Medulla oblongata (tissue), 1 donor: ENCODE results near the gene DMRTA2.
"Not testable (repeated sequence)": the region's sequence is repeated elsewhere in the genome, so short reads cannot be mapped to it uniquely, and the experiment has no call there.

ENCODE experiments used
- DNase-seq: peaks from one replicate; pipeline ENCODE4 v3.0.0-alpha.2; 2015; ENCODE audit errors: extremely low spot score

DMRTA2 gene

DNA sequence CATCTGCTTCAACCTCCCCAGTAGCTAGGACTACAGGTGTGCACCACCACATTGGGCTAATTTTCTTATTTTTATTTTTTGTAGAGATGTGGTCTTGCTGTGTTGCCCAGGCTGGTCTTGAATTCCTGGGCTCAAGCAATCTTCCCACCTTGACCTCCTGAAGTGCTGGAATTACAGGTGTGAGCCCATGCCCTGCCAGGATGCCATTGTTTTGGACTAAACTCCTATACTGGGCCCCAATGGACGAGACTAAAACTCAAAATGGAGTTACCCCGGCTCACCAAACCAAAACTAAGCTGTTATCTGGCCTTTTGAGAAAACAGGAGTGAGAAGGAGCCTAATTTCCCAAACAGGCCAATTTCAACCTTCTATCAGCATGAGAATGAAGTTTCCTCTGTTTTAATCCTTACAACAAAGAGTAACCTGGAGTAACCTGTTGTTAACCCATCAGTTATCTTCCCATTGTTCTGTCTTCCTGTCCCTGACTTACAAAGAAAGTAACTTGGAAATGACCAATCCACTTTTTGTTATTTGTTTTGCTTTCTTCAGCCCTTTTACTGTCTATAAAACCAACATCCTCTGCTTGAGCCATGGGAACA, 29.6 kb downstream of the DMRTA2 start:
- no peak for DNase-seq

DNA sequence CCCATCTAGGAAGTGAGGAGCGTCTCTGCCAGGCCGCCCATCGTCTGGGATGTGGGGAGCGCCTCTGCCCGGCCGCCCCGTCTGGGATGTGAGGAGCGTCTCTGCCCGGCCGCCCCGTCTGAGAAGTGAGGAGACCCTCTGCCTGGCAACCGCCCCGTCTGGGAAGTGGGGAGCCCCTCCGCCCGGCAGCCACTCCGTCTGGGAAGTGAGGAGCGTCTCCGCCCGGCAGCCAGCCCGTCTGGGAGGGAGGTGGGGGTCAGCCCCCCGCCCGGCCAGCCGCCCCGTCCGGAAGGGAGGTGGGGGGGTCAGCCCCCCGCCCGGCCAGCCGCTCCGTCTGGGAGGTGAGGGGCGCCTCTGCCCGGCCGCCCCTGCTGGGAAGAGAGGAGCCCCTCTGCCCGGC, 41.7 kb downstream of the DMRTA2 start:
- not testable (repeated sequence) for DNase-seq

DNA sequence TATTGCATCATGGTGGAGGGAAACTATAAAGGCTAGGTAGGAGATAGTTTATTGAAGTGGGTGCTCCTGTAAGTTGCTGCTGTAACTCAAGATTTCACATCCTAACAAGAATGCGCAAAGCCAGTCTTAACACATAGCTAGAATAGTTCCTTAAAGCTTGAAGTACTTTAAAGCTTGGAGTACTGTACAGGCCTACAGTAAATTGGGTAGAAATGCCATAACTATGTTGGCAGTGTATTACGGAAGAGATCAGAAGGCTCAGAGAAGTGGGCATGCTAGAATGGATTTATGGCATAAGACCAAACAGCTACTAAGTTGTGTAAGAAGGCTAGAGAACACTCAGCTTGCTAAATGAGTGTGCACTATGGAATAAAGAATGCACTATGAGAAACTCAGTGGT, 44.5 kb downstream of the DMRTA2 start:
- no peak for DNase-seq

DNA sequence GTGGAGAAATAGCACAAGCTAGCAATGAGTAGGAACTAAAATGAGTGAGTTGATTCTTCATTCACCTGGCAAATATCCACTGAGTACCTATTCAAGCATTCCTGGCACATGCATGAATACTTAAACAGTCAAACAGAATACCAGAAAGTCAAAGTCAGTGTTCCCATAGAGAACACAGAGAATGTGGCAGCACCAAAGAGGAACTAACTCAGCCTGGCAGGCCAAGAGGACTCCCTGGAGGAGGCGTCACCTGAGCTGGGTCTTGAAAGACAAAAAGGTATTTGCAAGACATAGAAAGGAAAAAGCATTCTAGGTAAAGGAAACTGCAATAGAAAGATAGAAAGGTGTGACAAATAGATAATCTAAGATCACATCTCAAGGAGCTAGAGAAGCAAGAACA, 49.7 kb downstream of the DMRTA2 start:
- DNase-seq: no peak

DNA sequence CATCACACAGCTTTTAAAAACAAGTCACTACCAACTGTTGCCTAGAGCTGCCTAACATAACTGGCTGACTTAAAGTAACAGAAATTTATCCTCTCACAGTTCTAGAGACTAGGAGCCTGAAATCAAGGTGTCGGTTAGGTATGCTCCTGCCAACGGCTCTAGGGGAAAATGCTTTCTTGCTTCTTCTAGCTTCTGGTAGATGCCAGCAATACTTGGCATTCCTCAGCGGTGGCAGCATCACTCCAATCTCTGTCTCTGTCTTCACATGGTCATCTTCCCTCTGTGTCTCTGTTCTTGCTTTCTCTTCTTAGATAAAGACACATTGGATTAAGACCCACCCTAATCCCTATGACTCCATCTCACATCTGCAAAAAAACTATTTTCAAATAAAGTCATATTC, 51.5 kb downstream of the DMRTA2 start:
- no peak for DNase-seq

DNA sequence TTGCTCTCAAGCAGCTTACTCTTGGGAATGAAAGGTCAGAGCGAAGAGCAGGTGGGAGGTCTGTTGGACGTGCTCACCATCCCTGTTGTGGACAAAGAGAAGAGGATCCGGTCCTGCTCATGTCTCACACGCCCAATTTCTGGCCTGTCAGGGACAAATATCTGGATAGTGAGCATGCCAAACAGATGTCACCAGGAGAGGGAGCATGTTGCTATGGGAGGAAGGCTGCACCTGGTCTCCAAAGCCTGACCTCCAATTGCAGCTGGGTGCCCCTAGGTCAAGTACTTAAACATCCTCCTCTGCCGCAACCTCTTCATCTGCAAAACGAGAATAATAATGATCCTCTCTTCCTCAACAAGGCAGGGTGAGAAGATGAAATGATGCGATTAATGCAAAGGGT, 53.4 kb downstream of the DMRTA2 start:
- no peak for DNase-seq

DNA sequence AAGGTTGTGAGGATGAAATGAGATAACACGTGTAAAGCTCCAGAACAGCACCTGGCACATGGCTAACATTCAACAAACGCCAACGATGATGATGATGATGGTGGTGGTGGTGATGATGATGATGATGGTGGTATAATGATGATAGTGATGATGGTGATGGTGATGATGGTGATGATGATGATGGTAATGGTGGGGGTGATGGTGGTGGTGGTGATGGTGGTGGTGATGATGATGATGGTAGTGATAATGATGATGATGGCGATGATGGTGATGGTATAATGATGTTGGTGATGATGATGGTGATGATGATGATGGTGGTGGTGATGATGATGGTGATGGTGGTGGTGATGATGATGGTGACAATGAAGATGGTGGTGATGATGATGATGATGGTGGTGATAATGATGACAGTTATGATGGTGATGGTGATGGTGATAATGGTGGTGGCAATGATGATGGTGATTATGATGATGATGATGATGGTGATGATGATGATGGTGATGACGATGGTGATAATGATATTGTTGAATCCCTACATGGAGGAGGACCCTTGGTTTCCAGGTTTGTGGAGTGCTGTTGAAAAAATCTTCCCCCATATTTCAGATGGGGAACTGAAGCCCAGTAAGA, 54.1 kb downstream of the DMRTA2 start:
- no peak for DNase-seq

DNA sequence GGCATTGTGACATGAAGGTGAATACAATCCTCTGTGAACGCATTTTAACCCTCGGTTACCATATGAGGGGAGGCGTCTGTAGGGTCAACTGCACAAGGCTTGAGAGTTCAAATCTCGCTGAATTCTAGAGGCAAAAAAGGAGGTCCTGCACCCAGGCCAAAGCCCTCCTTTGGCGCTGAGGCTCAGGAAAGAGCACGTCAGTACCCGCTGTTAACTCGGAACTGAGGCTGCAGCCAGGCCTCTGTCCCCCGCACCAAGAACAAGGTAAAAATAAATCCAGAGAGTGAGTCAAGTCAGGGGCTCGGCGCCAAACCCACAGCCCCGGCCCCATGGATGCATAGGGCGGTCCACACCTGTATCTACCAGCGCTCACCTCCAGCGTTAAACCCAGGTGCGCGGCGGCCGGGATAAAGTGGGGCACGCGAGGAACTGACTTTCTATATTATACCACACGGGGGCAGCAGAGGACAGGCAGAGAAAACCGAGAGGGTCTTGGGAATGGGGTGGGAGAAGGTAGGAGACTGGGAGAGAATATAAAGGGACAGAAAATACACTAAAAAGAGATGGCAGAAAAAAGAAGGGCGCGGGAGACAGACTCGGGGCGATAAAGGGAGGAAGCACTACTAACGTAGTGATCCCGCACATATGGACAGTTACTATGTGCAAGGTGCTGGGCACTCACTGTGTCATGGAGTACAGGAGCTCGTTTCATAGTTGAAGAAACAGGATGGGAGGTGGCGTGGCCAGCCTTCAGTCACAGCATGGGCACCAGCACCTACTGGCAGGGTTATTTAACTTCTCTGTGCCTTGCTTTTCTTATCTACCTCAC, 54.9 kb downstream of the DMRTA2 start:
- peak; percentile 37 for DNase-seq
